NB4 (cell line): Measurements from ENCODE around the gene AACS.
"Not testable (repeated sequence)": the region's sequence is repeated elsewhere in the genome, so short reads cannot be mapped to it uniquely, and the experiment has no call there.

Source experiments
- MYC ChIP-seq: IDR thresholded peaks from 2 replicates; pipeline ENCODE4 v1.6.1; 2011; ENCODE audit warnings: low read depth, low read length
- POLR2A ChIP-seq: IDR thresholded peaks from 2 replicates; pipeline ENCODE4 v1.6.1; 2011; ENCODE audit warnings: mild to moderate bottlenecking; ENCODE audit not compliant: insufficient read length; ENCODE audit errors: extremely low read depth
- TF ChIP-seq, protein P1 (sequence below): IDR thresholded peaks from one replicate; pipeline ENCODE4 v1.5.1; 2012; ENCODE audit warnings: low read depth, low read length
- TF ChIP-seq, protein P2 (sequence below): IDR thresholded peaks from 2 replicates; pipeline ENCODE4 v1.6.1; 2011; ENCODE audit warnings: low read depth, low read length

DNA sequence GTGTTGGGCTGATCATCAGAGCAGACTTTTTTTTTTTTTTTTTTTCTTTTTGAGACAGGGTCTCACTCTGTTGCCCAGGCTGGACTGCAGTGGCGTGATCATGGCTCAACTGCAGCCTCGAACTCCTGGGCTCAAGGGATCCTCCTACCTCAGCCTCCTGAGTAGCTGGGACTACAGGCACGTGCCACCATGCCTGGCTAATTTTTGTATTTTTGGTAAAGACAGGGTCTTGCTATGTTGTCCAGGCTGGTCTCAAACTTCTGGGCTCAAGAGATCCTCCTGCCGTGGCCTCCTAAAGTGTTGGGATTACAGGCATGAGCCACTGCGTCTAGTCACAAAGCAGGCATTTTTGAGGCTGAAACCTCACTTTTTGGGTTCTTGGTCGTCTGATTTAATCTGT lies 23.0 kb downstream of the AACS start:
- TF ChIP-seq, protein P1, sequence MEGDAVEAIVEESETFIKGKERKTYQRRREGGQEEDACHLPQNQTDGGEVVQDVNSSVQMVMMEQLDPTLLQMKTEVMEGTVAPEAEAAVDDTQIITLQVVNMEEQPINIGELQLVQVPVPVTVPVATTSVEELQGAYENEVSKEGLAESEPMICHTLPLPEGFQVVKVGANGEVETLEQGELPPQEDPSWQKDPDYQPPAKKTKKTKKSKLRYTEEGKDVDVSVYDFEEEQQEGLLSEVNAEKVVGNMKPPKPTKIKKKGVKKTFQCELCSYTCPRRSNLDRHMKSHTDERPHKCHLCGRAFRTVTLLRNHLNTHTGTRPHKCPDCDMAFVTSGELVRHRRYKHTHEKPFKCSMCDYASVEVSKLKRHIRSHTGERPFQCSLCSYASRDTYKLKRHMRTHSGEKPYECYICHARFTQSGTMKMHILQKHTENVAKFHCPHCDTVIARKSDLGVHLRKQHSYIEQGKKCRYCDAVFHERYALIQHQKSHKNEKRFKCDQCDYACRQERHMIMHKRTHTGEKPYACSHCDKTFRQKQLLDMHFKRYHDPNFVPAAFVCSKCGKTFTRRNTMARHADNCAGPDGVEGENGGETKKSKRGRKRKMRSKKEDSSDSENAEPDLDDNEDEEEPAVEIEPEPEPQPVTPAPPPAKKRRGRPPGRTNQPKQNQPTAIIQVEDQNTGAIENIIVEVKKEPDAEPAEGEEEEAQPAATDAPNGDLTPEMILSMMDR, result not testable (repeated sequence)
- not testable (repeated sequence) for TF ChIP-seq POLR2A, MYC
- TF ChIP-seq, protein P2, sequence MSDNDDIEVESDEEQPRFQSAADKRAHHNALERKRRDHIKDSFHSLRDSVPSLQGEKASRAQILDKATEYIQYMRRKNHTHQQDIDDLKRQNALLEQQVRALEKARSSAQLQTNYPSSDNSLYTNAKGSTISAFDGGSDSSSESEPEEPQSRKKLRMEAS, result not testable (repeated sequence)
